Measurements from ENCODE around the gene MYLK3.
"Not testable (repeated sequence)": the region's sequence is repeated elsewhere in the genome, so short reads cannot be mapped to it uniquely, and the experiment has no call there.

The MYLK3 gene

DNA sequence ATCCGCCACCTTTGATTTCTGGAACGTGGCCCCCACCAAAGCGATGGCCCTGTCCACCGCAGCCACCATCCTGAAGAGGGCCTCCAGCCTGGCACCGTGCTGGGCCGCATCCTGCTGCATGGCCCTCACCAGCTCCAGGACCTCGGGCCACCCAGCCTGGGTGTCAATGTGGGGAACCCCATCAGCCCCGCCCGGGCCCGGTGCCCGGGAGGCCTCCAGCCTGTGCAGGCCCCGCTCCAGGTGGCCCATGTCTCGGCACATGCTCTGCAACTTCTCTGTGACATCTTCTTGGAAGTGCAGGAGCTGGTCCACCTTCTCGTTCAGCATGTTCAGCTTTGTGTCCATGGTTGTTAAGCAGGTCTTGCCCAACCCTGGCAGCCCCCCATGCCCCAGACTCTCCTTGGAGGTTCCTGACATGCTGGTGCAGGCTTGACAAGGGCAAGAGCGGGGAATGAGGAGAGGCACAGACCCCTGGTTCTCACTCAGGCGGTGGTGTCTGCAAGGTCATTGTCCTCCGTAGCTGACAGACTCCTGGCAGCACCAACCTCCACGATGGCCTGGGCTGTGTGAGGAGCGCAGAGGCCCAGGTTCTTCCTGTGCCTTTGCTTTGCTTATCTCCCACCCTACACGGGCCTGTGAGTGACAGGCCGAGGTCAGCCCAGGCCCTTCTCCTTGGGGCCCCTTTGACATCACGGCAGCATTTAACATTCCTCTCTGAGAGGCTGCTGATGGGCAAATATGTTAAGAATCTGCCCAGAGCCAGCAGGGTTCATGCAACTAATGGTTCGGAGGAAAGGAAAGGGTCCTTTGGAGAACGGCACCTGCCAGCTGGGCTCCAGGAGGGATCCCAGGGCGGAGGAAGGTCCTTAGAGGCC, at the start of gene MYLK3:
Gene MYLK3, minus strand, starts transcription at position 568 of the 875 bp plus-strand sequence. Its CDS starts 151 bp downstream, at position 417.
- DNase-seq (ENCODE audit: low read depth): peak; percentile 12

DNA sequence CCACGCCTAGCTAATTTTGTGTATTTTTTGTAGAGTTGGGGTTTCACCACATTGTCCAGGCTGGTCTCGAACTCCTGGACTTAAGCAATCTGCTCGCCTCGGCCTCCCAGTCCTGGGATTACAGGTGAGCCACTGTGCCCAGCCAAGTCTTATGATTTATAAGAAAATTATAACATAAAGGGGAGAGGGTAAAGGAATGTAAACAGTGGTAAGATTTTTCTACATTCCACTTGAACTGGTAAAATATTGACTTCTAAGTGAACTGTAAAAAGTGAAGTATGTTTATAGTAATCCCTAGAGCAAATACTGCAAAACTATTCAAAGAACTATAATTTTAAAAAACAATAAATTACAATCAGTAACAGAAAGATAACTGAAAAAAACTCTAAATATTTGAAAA, 49.4 kb upstream of the MYLK3 start:
- no peak for DNase-seq (ENCODE audit: low read depth)

DNA sequence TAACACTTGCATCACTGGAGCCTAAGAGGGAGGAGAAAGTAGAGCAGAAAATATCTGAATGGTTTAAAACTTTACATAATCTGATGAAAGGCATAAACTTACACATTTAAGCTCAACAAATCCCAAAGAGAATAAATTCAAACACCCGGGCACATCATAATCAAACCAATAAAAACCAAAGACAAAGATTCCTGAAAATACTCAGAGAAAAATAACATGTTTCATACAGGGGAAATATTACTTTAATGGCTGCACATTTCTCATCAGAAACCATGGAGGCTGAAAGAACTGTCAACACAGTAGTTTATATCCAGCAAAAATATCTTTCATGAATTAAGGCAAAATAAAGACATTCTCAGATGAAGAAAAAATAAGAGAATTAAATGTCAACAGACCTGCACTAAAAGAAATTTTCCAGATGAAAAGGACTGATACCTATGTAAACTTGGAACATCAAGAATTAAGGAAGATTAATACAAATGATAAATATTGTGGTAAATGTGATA, 48.7 kb upstream of the MYLK3 start:
- no peak for DNase-seq (ENCODE audit: low read depth)

GRCh38 chr16:46793841-46794240, 45.7 kb upstream of the MYLK3 start:
- DNase-seq (ENCODE audit: low read depth): no peak

DNA sequence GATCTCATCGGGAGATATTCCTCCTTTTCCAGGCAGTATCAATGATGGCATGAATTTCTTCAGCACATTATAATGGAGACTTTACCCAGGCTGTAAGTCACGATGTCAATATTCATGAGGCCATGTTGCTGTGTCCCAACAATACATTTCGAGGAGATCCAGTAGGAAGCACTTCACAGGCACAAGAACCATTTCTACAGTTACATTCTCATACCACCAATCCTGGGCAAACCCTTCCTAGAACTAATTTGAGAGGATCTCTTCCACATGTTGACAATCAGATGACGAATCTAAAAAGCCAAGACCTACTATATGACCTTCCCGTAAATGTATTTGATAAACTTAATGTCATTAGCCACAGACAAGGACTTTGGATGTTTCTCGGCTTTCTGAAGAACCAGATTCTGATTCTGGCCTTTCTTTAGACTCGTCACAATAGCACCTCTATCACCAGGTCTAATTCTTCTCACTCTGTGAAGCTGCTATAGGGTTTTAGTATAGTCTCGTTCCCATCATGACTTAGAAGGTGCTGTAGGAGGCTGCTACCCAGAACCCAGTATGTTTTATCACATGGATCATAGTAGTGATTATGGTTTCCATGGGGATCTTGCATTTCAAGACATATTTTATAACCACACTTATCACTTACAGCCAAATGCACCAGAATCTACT, 42.6 kb upstream of the MYLK3 start:
- no peak for DNase-seq (ENCODE audit: low read depth)

DNA sequence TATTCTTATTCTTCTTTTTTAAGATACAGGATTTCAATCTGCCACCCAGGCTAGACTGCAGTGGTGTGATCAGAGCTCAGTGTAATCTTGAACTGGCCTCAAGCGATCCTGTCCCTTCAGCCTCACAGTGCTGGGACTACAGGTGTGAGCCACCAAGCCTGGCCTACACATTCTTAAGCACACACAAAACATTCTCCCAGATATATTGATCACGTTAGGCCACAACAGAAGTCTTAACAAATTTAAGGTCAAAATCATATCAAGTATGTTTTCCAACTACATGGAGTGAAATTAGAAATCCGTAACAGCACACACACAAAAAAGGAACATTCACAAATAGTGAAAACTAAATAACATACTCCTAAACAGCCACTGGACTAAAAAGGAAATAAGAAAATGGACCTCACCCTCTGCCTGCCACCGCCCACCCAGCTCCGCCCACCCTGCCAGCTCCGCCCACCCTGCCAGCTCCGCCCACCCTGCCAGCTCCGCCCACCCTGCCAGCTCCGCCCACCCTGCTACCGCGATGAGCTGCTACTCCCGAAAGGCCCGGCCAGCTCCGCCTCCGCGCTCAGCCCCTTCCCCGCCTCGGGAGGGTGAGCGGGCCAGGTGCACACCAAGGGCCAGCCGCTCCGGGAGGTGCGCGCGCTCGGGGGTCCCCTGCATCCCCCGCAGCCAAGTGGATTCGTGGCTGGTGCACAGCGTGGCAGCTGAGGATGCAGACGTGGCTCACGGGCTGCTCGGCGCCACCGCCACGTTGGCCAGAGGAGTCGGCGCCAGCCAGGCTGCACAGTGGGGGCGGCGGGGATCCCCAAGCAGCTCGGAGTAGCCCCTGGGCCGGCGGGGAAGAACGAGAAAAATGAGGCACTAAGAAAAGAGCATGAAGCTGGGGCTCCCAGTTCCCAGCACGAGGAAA, 41.6 kb upstream of the MYLK3 start:
- DNase-seq (ENCODE audit: low read depth): peak; percentile 71

- no peak for DNase-seq (ENCODE audit: low read depth)
These were observed 40.8 kb upstream of the MYLK3 start for GRCh38 chr16:46788891-46789474.

DNA sequence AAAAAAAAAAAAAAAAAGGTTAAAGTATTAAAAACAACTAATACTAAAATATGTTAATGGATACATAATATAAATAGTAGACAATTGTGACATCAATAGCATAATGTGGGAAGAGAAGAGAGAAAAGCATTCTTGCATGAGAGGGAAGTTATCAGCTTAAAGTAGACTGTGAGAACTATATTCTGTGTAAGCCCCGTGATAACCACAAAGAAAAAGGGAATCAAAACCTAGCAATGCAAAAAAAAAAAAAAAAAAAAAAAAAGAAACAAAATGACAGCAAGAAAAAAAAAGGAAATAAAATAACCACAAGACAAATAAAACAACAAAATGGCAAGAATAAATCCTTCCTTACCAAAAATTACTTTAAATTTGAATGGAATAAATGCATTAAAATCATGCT, 39.8 kb upstream of the MYLK3 start:
- no peak for DNase-seq (ENCODE audit: low read depth)

DNA sequence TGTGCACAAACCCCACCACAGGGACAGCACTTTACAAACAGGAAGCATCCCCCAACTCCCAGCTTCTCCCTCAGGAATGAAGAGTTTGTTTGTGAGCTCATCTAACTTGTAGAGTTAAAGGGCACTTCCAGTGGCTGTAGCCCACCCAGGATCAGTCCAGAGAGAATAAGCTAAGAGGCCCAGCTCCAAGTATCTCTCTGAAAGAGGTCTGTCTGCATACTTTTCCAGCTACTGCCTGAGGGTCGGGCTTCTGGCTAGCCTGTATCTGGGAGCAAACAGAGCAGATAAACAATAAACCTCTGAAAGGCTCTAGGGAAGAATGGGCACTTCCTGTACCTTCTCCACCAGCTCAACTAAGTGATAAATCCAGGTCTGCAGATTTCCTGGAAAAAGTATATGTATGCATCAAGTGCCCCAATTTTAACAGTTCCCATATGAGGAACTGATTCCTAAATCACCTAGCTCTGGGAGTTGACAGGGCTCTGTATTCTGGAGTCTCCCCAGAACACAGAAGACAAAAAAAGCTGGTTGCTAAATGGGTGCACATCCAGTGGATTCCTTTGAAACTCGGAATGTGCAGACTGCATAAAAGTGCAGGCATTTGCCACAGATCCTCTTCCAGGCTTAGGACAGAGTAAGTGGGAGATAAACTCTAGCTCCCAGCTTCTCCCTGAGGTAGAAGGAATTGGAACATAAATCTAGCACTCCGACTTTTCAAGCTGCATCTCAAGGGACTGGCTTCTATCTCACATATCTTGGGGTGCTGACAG, 37.1 kb upstream of the MYLK3 start:
- no peak for DNase-seq (ENCODE audit: low read depth)

DNA sequence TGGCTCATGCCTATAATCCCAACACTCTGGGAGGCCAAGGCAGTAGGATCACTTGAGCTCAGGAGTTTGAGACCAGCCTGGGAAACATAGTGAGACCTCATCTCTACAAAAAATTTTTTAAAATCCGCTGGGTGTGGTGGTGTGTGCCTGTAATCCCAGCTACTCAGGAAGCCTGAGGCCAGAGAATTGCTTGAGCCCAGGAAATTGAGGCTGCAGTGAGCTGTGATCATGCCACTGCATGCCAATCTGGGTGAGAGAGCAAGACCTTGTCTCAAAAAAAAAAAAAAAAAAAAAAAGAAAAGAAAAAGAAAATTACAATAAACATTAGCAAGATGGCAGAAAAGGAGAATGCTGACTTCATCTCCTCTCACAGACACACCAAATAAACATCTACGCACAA, 36.4 kb upstream of the MYLK3 start:
- not testable (repeated sequence) for DNase-seq (ENCODE audit: low read depth)

GRCh38 chr16:46783800-46784199, 35.7 kb upstream of the MYLK3 start:
- DNase-seq (ENCODE audit: low read depth): no peak

GRCh38 chr16:46782320-46782719, 34.2 kb upstream of the MYLK3 start:
- DNase-seq (ENCODE audit: low read depth): no peak

DNA sequence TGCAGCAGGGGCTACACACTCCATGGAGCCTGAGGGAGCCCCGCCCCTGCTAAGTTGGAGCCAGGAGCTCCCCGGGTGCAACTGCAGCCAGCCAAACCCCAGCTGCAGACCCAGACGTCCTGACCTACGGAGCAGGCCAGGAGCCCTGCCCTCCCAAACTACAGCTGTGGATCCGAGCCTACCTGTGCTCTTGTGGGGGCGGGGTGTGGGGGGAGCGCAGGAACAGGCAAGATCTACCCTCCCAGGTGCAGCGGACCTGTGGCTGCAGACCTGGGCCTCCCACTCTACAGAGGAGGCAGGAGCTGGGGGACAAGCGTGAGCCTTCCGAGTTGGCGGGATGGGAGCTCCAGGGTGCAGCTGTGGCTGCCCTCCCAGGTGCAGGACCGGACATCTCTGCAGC, 29.7 kb upstream of the MYLK3 start:
- DNase-seq (ENCODE audit: low read depth): no peak

GRCh38 chr16:46775214-46775613, 27.1 kb upstream of the MYLK3 start:
- peak; percentile 51 for DNase-seq (ENCODE audit: low read depth)

GRCh38 chr16:46774743-46775177, 26.6 kb upstream of the MYLK3 start:
- no peak for DNase-seq (ENCODE audit: low read depth)

GRCh38 chr16:46772463-46772862, 24.3 kb upstream of the MYLK3 start:
- DNase-seq (ENCODE audit: low read depth): no peak

- no peak for DNase-seq (ENCODE audit: low read depth)
These were observed 20.7 kb upstream of the MYLK3 start for GRCh38 chr16:46768809-46769208.

GRCh38 chr16:46765050-46765449, 16.9 kb upstream of the MYLK3 start:
- DNase-seq (ENCODE audit: low read depth): peak; percentile 80

DNA sequence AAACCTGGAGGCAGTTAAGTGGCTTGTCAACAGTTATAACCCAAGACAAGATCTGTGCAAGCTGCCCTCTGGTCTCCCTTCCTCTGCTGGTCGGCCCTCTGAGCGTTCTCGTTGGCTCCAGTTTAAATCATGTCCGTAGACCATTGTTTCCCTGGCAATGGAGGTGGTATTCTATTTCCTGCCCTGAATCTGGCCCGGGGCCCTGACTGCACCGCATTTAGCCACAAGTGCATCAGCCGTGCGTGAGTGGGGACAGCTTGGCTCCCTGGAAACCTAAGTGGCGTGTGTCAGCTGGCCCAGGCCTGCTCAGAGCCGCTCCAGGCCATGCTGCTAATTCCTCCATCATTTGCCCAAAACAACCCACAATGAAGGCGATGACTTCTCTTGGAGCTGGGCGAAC, 15.0 kb upstream of the MYLK3 start:
- no peak for DNase-seq (ENCODE audit: low read depth)

DNA sequence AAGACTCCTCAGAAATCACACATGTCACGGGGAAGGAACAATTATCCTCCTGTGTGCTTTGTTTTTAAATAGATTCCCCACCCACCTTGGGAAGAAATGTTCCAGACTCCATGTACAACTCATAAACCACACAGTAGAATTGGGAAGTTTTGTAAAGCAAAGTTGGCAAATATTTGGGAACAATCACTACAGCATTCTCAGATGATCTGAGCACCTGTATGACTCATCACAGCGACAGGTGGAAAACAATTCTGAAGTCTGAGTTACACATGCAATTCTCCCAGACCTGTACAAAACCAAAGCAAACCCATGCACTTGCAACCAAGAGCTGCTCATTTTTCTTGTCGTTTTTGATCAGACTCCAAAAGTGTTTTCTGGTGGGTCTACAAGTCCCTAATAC, 14.4 kb upstream of the MYLK3 start:
- DNase-seq (ENCODE audit: low read depth): no peak

GRCh38 chr16:46759309-46759708, 11.2 kb upstream of the MYLK3 start:
- DNase-seq (ENCODE audit: low read depth): no peak

All from iris pigment epithelial cell (primary cell).